Adrenal gland (tissue), 12 donors: ENCODE results near the gene KCTD19. TPM values are rescaled to one million over a fixed set of nuclear protein-coding genes. Genes with fewer than 3 reads are reported as not detected.

Source experiments
- DNase-seq, 7 donors: peaks; one replicate each; pipeline ENCODE4 v3.0.0-alpha.2; 2019 to 2020
- H3K27ac ChIP-seq, 5 donors: fragments of 200-600 bp; sonication (generic) in 4 of 5; 1 replicate in 3 of 5; 2 replicates in 2 of 5; pipeline versions ENCODE4 v1.5.1 to v1.8.0; 2016 to 2020; ENCODE audit warnings: mild to moderate bottlenecking in 1 of 5
- H3K27me3 ChIP-seq: fragments of 200-600 bp; 2 replicates; pipeline ENCODE4 v1.8.0; 2021
- H3K36me3 ChIP-seq, 2 donors: fragments of 200-600 bp; replicated peaks in 1 of 2; 1 replicate in 1 of 2; 2 replicates in 1 of 2; pipeline versions ENCODE4 v1.5.1 to v1.8.0; 2018 to 2022
- H3K4me1 ChIP-seq, 2 donors: fragments of 200-600 bp; replicated peaks in 1 of 2; 1 replicate in 1 of 2; 2 replicates in 1 of 2; pipeline versions ENCODE4 v1.5.1 to v1.8.0; 2018 to 2021
- H3K4me3 ChIP-seq, 4 donors: fragments of 200-600 bp; sonication (generic) in 3 of 4; one replicate each; pipeline ENCODE4 v1.5.1; 2016 to 2018
- H3K9me3 ChIP-seq, 3 donors: fragments of 200-600 bp; sonication (generic) in 1 of 3; replicated peaks in 1 of 3; 1 replicate in 2 of 3; 2 replicates in 1 of 3; pipeline versions ENCODE4 v1.5.1 to v1.8.0; 2016 to 2021
- POLR2A ChIP-seq, 2 donors: fragments of 450-650 bp; IDR thresholded peaks; one replicate each; pipeline ENCODE4 v1.6.1; 2017; ENCODE audit warnings: antibody characterized with exemption in 2 of 2, mild to moderate bottlenecking in 2 of 2, moderate library complexity in 1 of 2
- WGBS, 4 donors: extraction: QIAGEN DNeasy Blood & Tissue Kit in 2 of 4; methylation state at CpG; one replicate each; pipeline versions ENCODE4 v1.1.5 to v1.1.7; 2013 to 2017; 5-methylcytosine and 5-hydroxymethylcytosine counted together
- intact Hi-C, 2 donors: fragments of 100-400 bp; cut with DNase I; formaldehyde crosslinking; loops; one replicate each; pipeline versions ENCODE4 v1.14.1 to v1.15.0; 2022 to 2023
- polyA plus RNA-seq, 3 donors: library from polyadenylated mRNA; stranded (reverse); fragments of 200-250 nt in 2 of 3; fragments of 350-450 nt in 1 of 3; fragmentation: Illumina TruSeq in 1 of 3; extraction: RNeasy Lipid Tissue Mini Kit (QIAGEN cat#74804) in 1 of 3; gene quantifications; one replicate each; pipeline ENCODE4 v1.2.3, GENCODE V29; 2013 to 2014
- total RNA-seq, 9 donors: library from RNA; depleted of rRNA in 4 of 9; stranded (reverse); fragments of >200 nt in 4 of 9; fragments of 120-200 nt in 1 of 9; fragmentation: NEBNext Ultra II Directional in 1 of 9; extraction: Animal tissue kit (Norgen Biotek cat#: 25700) in 1 of 9; gene quantifications; one replicate each; pipeline versions ENCODE4 v1.1.0 to v1.2.4, GENCODE V29; 2013 to 2023
- TF ChIP-seq, protein P1 (sequence below), 6 experiments: fragments of 450-650 bp in 4 of 6; fragments of 200-600 bp in 2 of 6; sonication (generic) in 1 of 6; IDR thresholded peaks; 1 replicate in 5 of 6; 2 replicates in 1 of 6; pipeline versions ENCODE4 v1.5.1 to v1.8.0; 2016 to 2021; ENCODE audit warnings: antibody characterized with exemption in 6 of 6, mild to moderate bottlenecking in 2 of 6, moderate library complexity in 1 of 6
- donor health status: healthy with polysubstance abuse.
- donor health status: Bipolar disorder and iron deficiency.
- donor health status: DM: yes; HTN: yes; CAD: no.
- donor health status: DM: no; HTN: no; CAD: no.
- donor health status: DM: no; HTN: no; CAD: no.
- donor health status: DM: yes; HTN: yes; CAD: no.

Gene KCTD19
- total and polyA plus RNA-seq, 12 donors = 0.04 to 3.2 (median 0.18) TPM; not detected in 7

DNA sequence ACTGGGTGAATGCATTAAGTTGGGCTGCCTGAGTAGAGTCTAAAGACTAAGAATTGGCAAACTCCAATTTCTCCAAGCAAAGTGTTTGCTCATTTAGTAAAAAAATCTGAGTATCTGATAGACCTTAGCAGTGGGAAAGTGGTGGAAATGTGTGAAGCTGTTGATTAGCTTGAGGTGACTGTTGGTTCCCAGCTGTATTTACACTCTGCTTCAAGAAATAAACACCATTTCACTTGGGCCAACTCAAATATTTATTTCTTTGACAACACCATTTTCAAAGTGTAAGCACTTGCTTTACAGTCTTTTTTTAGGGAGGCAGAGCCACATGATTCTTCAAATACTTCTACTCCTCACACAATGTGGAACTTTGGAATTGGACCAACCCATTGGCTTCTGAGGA, 8.7 kb downstream of the KCTD19 start:
- H3K27me3 ChIP-seq = peaks cover 6% of the 10 kb centered on the region
- no peaks in the 10 kb centered on the region for H3K4me1 ChIP-seq
- TF ChIP-seq, protein P1, sequence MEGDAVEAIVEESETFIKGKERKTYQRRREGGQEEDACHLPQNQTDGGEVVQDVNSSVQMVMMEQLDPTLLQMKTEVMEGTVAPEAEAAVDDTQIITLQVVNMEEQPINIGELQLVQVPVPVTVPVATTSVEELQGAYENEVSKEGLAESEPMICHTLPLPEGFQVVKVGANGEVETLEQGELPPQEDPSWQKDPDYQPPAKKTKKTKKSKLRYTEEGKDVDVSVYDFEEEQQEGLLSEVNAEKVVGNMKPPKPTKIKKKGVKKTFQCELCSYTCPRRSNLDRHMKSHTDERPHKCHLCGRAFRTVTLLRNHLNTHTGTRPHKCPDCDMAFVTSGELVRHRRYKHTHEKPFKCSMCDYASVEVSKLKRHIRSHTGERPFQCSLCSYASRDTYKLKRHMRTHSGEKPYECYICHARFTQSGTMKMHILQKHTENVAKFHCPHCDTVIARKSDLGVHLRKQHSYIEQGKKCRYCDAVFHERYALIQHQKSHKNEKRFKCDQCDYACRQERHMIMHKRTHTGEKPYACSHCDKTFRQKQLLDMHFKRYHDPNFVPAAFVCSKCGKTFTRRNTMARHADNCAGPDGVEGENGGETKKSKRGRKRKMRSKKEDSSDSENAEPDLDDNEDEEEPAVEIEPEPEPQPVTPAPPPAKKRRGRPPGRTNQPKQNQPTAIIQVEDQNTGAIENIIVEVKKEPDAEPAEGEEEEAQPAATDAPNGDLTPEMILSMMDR (IDR thresholded peaks at IDR 0.05) = no peak
- no peak for TF ChIP-seq POLR2A (IDR thresholded peaks at IDR 0.05)
- no peaks in the 10 kb centered on the region for H3K36me3 ChIP-seq
- intact Hi-C loops = no loop called here
- no peak for DNase-seq
- H3K4me3 ChIP-seq = no peak overlapping the region
- no peak overlapping the region for H3K27ac ChIP-seq
- no peaks in the 10 kb centered on the region for H3K9me3 ChIP-seq

- intact Hi-C loops = no loop called here
- DNase-seq = no peak
Observed at GRCh38 chr16:67312719-67313118, 13.8 kb downstream of the KCTD19 start.

DNA sequence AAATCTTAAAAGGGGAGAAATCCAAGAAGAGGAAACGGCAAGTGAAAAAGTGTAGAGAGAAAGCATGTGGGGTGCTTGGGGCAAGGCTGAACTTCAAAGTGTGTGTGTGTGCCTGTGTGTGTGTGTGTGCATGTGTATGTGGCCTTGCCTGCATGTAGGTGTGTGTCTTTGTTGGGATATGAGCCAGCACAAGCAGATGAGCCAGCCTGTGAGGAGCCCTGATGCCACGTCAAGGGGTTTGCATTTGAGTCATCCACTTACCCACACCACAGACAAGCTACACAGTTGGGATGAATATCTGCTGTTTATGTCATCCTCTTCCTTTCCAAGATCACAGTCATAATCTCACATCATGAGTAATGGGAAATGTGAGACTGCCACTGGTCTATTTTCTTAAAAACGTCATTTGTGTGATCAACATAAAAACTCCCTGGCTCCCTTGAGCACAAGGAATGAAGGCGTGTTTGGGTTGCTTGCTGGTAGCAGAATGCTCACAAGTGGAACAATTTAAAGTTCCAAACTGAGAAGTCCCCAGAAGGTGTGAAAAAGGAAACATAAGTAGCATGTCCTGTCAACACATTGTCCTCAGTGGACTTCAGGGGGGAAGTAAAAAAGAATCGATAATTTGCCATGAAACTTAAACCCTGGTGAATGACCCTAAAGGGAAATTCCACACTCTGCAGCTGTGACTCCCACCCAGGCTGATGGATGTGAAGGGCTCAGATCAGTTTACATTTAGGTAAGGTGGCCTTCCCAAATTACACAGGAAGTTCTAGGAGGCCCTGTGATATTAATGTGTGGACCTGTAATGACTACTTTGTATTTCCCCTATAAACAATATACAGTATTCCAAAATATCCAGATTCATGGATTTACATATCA, 14.7 kb downstream of the KCTD19 start:
- TF ChIP-seq, protein P1 (IDR thresholded peaks at IDR 0.05) = no peak
- no peak for TF ChIP-seq POLR2A (IDR thresholded peaks at IDR 0.05)
- DNase-seq = peak; percentile 50 to 87 (median 74)
- intact Hi-C loops = no loop called here

More at GRCh38 chr16:67312719-67313118, 13.8 kb downstream of the KCTD19 start:
- TF ChIP-seq, protein P1 (IDR thresholded peaks at IDR 0.05) = no peak
- Histone ChIP-seq H3K9me3 (no peaks in the 10 kb centered on the region), H3K36me3 (no peaks in the 10 kb centered on the region), H3K4me3 (no peak overlapping the region), H3K27me3 (no peaks in the 10 kb centered on the region), H3K4me1 (peaks cover 0 to 4% of the 10 kb centered on the region in 2 donors), H3K27ac (peak overlapping the region in 1 of 5 donors; percentile 71)

GRCh38 chr16:67310561-67310960, 16.0 kb downstream of the KCTD19 start:
- no peak for DNase-seq
- Histone ChIP-seq H3K36me3 (no peaks in the 10 kb centered on the region), H3K4me3 (no peak overlapping the region), H3K4me1 (peaks cover 0 to 4% of the 10 kb centered on the region in 2 donors), H3K27me3 (no peaks in the 10 kb centered on the region), H3K27ac (no peak overlapping the region), H3K9me3 (no peaks in the 10 kb centered on the region)
- no peak for TF ChIP-seq POLR2A (IDR thresholded peaks at IDR 0.05)
- TF ChIP-seq, protein P1 (IDR thresholded peaks at IDR 0.05) = no peak
- WGBS, 4 donors = 86 to 95% (median 92%) methylated on average over 3 of the region's 3 CpGs
- intact Hi-C loops = no loop called here

More for the DNA sequence above, 14.7 kb downstream of the KCTD19 start:
- H3K4me1 ChIP-seq = peaks cover 0 to 4% of the 10 kb centered on the region in 2 donors
- no peaks in the 10 kb centered on the region for H3K9me3 ChIP-seq
- H3K27me3 ChIP-seq = no peaks in the 10 kb centered on the region
- WGBS, 4 donors = 42 to 50% (median 42%) methylated on average over 5 of the region's 5 CpGs
- no peak overlapping the region for H3K4me3 ChIP-seq
- H3K36me3 ChIP-seq = no peaks in the 10 kb centered on the region
- peak overlapping the region in 2 of 5 donors; percentile 52 to 71 for H3K27ac ChIP-seq
